Upper lobe of right lung (tissue), 1 donor: ENCODE measurements around the gene BRICD5. TPM values are rescaled to one million over a fixed set of nuclear protein-coding genes. Genes with fewer than 3 reads are reported as not detected.
"Not testable (repeated sequence)": the region's sequence is repeated elsewhere in the genome, so short reads cannot be mapped to it uniquely, and the experiment has no call there.

Experiments
- ATAC-seq: fragments of 200-7000 bp; cut with Tn5 transposase; one replicate; pipeline ENCODE4 v1.9.1; 2020; ENCODE audit warnings: mild to moderate bottlenecking, moderate library complexity
- DNase-seq: peaks from one replicate; pipeline ENCODE4 v3.0.0-alpha.2; 2020
- H3K27ac ChIP-seq: fragments of 200-600 bp; one replicate; pipeline ENCODE4 v1.8.0; 2022
- H3K27me3 ChIP-seq: fragments of 200-600 bp; one replicate; pipeline ENCODE4 v1.8.0; 2022; ENCODE audit warnings: mild to moderate bottlenecking
- H3K36me3 ChIP-seq: fragments of 200-600 bp; one replicate; pipeline ENCODE4 v1.8.0; 2022
- H3K4me1 ChIP-seq: fragments of 200-600 bp; one replicate; pipeline ENCODE4 v1.8.0; 2022
- H3K4me3 ChIP-seq: fragments of 200-600 bp; one replicate; pipeline ENCODE4 v1.8.0; 2022; ENCODE audit warnings: mild to moderate bottlenecking
- H3K9me3 ChIP-seq: fragments of 200-600 bp; one replicate; pipeline ENCODE4 v1.8.0; 2022
- CTCF ChIP-seq: fragments of 200-600 bp; IDR thresholded peaks from one replicate; pipeline ENCODE4 v1.8.0; 2022; ENCODE audit warnings: antibody characterized with exemption
- intact Hi-C: fragments of 100-400 bp; cut with DNase I; formaldehyde crosslinking; loops from one replicate; pipeline ENCODE4 v1.11.0; 2022
- long read RNA-seq: library from polyadenylated mRNA; unstranded; transcript quantifications from one replicate; pipeline ENCODE4 v2.0.0, GENCODE V29; 2021
- total RNA-seq: library from RNA; stranded (reverse); fragmentation: NEBNext Ultra II Directional; extraction: Animal tissue kit (Norgen Biotek cat#: 25700); gene quantifications from one replicate; pipeline ENCODE4 v1.2.1, GENCODE V29; 2021
- donor health status: DM: no; HTN: yes; CAD: no; lungs with severe emphysema.

Gene BRICD5
- 7.5 TPM for total RNA-seq
- long read RNA-seq, partial matches to known transcripts = 11 of 28 reads
- long read RNA-seq, other reads (novel, unspliced or antisense) = 16 of 28 reads

GRCh38 chr16:2210386-2211365, at the start of gene BRICD5:
Gene BRICD5, minus strand, starts transcription at chr16:2210863. Its CDS starts 30 bp downstream, at chr16:2210833.
- no peak within 1 kb of the TSS for H3K27ac ChIP-seq
- H3K9me3 ChIP-seq = no peaks in the 10 kb centered on the region
- H3K4me3 ChIP-seq = no peak within 1 kb of the TSS
- intact Hi-C loops = no loop called here
- peaks cover 34% of the 10 kb centered on the region for H3K36me3 ChIP-seq
- no peak for TF ChIP-seq CTCF
- H3K4me1 ChIP-seq = peaks cover 36% of the 10 kb centered on the region
- no peaks in the 10 kb centered on the region for H3K27me3 ChIP-seq
- no peak for ATAC-seq
- no peak for DNase-seq

- Histone ChIP-seq H3K4me1 (peaks cover 3% of the 10 kb centered on the region), H3K9me3 (no peaks in the 10 kb centered on the region), H3K27me3 (no peaks in the 10 kb centered on the region), H3K36me3 (peaks cover 95% of the 10 kb centered on the region), H3K27ac (no peak overlapping the region), H3K4me3 (no peak overlapping the region)
- intact Hi-C loops = no loop called here
- DNase-seq (no peak), ATAC-seq (no peak)
- no peak for TF ChIP-seq CTCF
These were observed 49.6 kb upstream of the BRICD5 start for GRCh38 chr16:2260250-2260649.

- DNase-seq, H3K9me3 ChIP-seq, H3K27ac ChIP-seq, ATAC-seq, H3K27me3 ChIP-seq, H3K4me3 ChIP-seq, intact Hi-C loops, H3K4me1 ChIP-seq: not testable (repeated sequence)
- peaks cover 100% of the 10 kb centered on the region for H3K36me3 ChIP-seq
These were observed 47.9 kb upstream of the BRICD5 start for GRCh38 chr16:2258530-2258929.

GRCh38 chr16:2257726-2258125, 47.1 kb upstream of the BRICD5 start:
- intact Hi-C loops = no loop called here
- DNase-seq (no peak), ATAC-seq (no peak)
- no peak for TF ChIP-seq CTCF
- Histone ChIP-seq H3K4me3 (no peak overlapping the region), H3K27ac (no peak overlapping the region), H3K27me3 (no peaks in the 10 kb centered on the region), H3K9me3 (no peaks in the 10 kb centered on the region), H3K4me1 (no peaks in the 10 kb centered on the region), H3K36me3 (peaks cover 100% of the 10 kb centered on the region)

GRCh38 chr16:2256531-2257140, 46.0 kb upstream of the BRICD5 start:
- peaks cover 6% of the 10 kb centered on the region for H3K4me1 ChIP-seq
- TF ChIP-seq CTCF = no peak
- no peak overlapping the region for H3K27ac ChIP-seq
- H3K4me3 ChIP-seq = no peak overlapping the region
- H3K36me3 ChIP-seq = peaks cover 91% of the 10 kb centered on the region
- DNase-seq (no peak), ATAC-seq (no peak)
- no peaks in the 10 kb centered on the region for H3K9me3 ChIP-seq
- intact Hi-C loops = no loop called here
- no peaks in the 10 kb centered on the region for H3K27me3 ChIP-seq

- intact Hi-C loops = no loop called here
- H3K27ac ChIP-seq = no peak overlapping the region
- DNase-seq (no peak), ATAC-seq (no peak)
- peaks cover 16% of the 10 kb centered on the region for H3K4me1 ChIP-seq
- H3K36me3 ChIP-seq = peaks cover 58% of the 10 kb centered on the region
- no peak overlapping the region for H3K4me3 ChIP-seq
- TF ChIP-seq CTCF = no peak
- no peaks in the 10 kb centered on the region for H3K9me3 ChIP-seq
- H3K27me3 ChIP-seq = no peaks in the 10 kb centered on the region
These were observed 42.6 kb upstream of the BRICD5 start for GRCh38 chr16:2253293-2253692.
